Neural progenitor cell (in vitro differentiated cells): ENCODE results near the gene OLFML2B.

Source experiments
- EZH2 ChIP-seq: fragments of 200-600 bp; sonication (generic); IDR thresholded peaks from 2 replicates; pipeline ENCODE4 v1.6.1; 2017; ENCODE audit warnings: antibody characterized with exemption, mild to moderate bottlenecking, moderate library complexity
- EZH2phosphoT487 ChIP-seq: fragments of 200-600 bp; sonication (generic); IDR thresholded peaks from 2 replicates; pipeline ENCODE4 v1.6.1; 2017; ENCODE audit warnings: antibody characterized with exemption
- TF ChIP-seq, protein P1 (sequence below): fragments of 200-600 bp; sonication (generic); IDR thresholded peaks from 2 replicates; pipeline ENCODE4 v1.5.1; 2017; ENCODE audit warnings: antibody characterized with exemption, mild to moderate bottlenecking

DNA sequence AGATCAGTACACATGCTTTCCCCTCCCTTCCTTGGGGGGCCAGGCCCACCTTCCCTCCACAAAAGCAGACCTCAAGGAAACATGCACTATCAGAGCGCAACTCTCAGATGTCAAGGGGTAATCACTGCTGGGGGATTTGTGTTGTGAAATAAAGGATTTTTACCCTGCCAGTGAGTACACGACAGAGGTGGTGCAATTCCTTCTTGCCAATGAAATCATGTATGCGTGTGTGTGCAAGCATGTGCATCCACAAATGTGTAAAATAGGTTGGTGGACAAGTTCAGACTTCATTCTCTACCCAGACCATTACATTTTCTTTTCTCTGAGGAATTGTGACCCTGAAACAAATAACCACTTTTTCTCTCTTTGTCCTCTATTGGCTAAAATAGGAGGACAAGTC, 36.1 kb upstream of the OLFML2B start:
- TF ChIP-seq, protein P1, sequence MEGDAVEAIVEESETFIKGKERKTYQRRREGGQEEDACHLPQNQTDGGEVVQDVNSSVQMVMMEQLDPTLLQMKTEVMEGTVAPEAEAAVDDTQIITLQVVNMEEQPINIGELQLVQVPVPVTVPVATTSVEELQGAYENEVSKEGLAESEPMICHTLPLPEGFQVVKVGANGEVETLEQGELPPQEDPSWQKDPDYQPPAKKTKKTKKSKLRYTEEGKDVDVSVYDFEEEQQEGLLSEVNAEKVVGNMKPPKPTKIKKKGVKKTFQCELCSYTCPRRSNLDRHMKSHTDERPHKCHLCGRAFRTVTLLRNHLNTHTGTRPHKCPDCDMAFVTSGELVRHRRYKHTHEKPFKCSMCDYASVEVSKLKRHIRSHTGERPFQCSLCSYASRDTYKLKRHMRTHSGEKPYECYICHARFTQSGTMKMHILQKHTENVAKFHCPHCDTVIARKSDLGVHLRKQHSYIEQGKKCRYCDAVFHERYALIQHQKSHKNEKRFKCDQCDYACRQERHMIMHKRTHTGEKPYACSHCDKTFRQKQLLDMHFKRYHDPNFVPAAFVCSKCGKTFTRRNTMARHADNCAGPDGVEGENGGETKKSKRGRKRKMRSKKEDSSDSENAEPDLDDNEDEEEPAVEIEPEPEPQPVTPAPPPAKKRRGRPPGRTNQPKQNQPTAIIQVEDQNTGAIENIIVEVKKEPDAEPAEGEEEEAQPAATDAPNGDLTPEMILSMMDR, result no peak
- TF ChIP-seq EZH2phosphoT487, result no peak
- no peak for TF ChIP-seq EZH2
